ENCODE data around the gene RBM46.
"Not testable (repeated sequence)": the region's sequence is repeated elsewhere in the genome, so short reads cannot be mapped to it uniquely, and the experiment has no call there.

RBM46 gene

DNA sequence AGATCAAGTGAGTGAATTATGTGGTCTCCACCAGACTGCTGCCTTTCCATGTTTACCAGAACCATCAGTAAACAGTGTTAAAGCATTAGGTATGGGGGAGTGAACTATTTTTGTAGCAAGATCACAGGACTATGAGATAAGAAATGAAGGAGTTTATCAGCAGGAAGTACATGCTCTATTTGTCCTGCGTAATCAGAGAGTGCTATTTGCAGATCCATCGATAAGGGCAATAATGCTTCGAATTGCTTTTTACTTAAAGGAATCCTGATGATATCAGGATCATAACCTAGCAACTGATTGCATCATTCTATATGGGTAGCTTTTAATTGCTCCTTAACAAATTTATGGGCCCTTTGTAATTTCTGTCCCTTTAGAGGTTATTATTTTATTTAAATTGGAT lies 57.1 kb downstream of the RBM46 start:
- no peak for DNase-seq (ENCODE audit: low spot score)

DNA sequence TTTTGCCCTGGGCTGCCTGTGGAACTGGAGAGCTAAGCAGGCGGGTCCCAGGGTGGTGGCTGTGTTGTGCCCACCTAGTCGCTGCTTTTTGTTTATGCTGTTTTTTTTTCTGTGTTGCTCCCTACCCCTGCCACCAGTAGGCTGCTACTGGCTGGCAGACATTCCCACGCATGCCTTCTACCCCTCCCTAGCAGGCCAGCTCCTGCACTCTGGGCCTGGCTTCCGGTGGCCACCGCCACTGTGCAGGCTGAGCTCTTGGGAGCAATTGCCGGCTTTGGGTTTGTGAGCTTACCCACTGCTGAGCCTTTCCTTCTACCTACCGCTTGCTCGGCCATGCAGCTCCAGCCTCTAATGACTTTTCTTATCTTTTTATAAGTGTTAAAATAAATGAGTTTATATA lies 57.6 kb downstream of the RBM46 start:
- DNase-seq (ENCODE audit: low spot score) = no peak

DNA sequence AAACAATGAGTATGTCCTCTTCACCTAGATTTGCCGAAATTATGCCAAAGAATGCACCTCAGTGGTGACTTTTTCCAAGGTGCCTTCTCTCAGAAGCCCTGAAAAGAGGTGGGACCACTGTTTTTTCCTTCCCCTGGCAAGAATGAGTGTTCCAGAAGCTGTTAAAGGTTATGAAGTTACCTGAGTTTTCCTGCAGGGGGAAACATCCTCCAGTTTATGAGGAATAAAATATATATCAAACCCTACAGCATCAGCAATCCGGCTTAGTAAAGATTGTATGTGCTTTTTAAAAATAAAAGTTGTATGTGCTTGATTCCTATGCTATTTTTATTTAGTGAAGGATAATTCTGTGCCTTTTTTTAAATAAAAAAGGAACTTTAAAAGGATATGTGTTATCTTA lies 73.3 kb downstream of the RBM46 start:
- no peak for DNase-seq (ENCODE audit: low spot score)

DNA sequence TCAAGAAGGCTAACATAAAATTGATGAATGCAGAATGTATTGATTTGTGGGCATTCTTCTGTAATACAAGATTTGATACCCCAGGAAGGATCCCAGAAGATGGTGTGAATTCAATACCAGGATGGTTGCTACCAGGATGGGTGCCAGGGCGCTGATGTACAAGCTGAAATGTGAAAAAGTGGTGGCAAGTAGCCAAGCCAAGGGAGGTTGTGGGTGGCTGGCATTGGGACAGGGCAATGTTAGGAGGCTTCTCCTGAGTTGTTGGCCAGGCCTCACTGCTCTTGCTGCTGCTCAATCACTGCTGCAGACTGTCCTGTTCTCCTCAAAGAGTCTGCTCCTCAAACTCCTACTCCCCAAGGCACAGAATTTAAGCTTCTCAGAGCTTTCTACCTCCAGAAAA lies 77.1 kb downstream of the RBM46 start:
- DNase-seq (ENCODE audit: low spot score) = no peak

DNA sequence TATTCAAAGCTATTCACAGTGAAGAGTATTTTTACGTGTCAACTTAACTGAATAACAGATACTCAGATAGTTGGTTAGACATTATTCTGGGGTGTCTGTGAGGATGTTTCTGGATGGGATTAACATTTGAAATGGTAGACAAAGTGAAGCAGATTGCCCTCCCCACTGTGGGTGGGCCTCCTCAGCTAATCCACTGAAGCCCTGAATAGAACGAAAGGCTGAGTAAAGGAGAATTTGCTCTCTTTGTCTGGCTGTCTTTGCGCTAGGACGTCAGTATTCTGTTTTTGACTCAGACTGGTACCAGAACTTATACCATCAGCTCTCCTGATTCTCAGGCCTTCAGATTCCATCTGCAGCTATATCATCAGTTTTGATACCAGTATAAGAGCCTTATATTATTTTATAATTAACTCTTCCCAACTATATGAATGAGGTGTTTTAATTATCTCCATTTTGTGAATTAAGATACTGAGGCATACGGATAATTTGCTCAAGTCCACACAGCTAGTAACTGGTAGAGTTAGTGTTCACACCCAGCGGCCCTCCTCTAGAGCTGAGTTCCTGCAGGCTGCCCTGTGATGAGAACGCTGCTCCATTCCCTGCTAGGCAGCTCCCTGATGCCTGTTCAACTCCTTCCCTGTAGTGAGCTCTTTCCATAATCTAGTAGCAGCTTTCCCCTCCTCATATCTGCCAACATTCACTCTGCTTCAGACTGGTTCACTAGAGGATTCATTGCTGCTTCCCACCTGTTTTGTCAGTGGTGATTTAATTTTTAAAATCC lies 87.5 kb downstream of the RBM46 start:
- DNase-seq (ENCODE audit: low spot score) = no peak

DNA sequence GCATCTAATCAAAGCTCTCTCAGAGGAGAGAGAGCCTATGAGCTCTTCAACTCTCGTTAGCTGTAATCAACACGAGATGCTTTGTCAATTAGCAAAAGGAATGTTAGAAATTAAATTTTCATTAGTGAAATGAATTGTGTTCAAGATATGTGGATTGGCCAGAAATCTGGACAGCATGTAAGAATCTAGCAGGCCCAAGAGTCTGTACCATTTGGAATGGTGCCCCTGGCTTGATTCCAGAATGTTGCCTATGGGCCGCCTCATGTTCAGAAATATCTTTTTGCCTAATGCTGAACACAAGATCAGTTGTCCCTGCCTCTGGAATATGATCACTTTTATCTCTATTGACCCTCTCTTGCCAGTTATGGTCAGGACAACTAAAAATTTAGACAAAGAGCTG lies 88.2 kb downstream of the RBM46 start:
- DNase-seq (ENCODE audit: low spot score) = no peak

DNA sequence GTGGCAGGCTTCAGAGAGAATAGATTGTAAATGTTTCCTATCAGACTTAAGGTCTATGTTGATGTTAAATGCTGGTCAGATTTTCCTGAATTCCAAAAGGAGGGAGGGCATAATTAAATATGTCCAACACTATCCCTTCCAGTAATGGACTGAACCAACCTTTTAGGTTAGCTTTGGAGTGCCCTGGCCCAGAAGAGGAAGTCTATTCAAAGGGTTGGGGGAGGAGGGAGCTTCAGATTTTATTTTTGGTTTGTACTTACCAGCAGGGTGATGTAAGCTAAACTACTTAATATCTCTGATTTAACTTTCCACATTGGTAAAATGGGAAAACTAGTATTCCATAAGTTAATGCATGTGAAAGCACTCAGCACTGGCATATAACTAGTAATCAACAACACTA lies 91.1 kb downstream of the RBM46 start:
- DNase-seq (ENCODE audit: low spot score) = no peak

DNA sequence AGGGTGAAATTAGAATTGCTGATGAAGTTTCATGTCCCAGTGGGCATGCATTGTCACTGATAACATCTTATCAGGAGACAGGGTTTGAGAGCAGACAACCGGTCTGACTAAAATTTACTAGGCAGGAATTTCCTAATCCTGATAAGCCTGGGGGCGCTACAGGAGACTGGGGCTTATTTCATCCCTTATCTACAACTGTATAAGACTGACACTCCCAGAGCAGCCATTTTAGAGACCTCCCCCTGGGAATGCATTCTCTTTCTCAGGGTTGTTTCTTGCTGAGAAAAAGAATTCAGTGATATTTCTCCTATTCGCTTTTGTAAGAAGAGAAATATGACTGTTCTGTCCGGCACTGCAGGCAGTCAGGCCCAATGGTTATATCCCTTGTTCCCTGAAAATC lies 93.0 kb downstream of the RBM46 start:
- DNase-seq (ENCODE audit: low spot score) = not testable (repeated sequence)

DNA sequence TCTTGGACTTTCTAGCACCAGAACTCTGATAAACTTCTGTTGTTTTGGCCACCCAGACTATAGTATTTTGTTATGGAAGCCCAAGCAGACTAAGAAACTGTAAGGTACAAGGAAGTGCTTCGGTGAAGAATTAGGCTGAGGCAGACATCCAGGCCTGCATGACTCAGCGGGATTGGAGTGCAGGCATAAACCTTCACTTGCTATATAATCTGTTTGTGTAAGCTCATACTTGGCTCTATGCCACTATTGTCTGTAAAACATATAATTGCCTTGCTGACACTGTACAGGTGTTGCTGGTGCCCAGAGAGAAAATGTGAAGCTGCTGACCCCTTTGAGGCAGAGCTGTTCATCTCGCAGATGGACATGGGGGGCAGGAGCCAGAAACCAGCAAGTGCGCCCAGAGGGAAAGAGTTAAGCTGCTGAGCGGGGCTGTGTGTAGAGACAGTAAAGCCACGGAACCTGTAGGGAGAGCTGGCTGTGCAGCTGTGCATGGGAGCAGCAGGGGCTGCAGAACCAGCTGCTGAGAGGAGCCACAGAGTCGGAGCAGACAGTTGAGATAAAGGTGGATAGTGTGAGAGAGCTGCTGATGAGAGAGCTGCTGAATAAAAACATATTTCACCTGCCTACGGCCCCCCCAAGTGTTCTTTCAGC lies 96.2 kb downstream of the RBM46 start:
- no peak for DNase-seq (ENCODE audit: low spot score)

All from AG20443 (cell line).